ENCODE results near the gene LGALS9B. TPM values are rescaled to one million over a fixed set of nuclear protein-coding genes. Genes with fewer than 3 reads are reported as not detected.
"Not testable (repeated sequence)": the region's sequence is repeated elsewhere in the genome, so short reads cannot be mapped to it uniquely, and the experiment has no call there.

Gene LGALS9B
- total and polyA plus RNA-seq, 2 of the 13 experiments (the other 11 are each of a cell fraction or from before 2014, with no cell fraction given) = not detected

DNA sequence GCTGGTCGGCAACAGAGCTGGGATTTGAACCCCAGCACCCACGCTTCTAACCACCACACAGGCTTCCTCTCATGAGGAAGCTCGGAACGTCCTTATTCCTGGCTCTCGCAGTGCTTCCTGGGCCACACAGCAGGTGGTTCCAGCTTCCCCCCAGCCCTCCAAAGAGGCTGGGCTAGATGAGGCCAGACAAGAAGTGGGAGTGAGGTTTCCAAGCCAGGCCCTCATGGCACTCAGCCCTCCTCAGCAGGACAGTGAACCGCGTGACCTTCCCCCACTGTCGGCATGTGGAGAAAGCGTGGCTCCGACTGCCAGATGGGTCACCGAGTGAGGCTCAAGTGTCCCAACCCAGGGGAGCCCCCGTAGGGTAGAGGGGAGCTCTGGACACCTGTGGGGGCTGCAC lies 1.8 kb downstream of the LGALS9B start:
- H4K20me1 ChIP-seq (ENCODE audit: insufficient read depth, low read length); H2AFZ ChIP-seq (ENCODE audit: low read length); H3K9ac ChIP-seq (ENCODE audit: insufficient read depth, low read depth, low read length); H3K36me3 ChIP-seq (replicated peaks in 1 of 2; ENCODE audit: control insufficient read depth in 1 of 2, insufficient read depth in 2 of 2, low read length in 2 of 2); DNase-seq (ENCODE audit: low spot score); H3K4me1 ChIP-seq (ENCODE audit: insufficient read depth, low read length); in situ Hi-C loops (cut with HindIII; ENCODE audit: extremely low pct_ligation_motif_present, low pct_unique_long_range_greater_than_20kb); ATAC-seq; H3K27me3 ChIP-seq (ENCODE audit: control insufficient read depth in 1 of 2, insufficient read depth in 2 of 2, low read length in 2 of 2); CTCF ChIA-PET (ENCODE audit: low intra/inter-chr PET ratio, low total read pairs); BruUV-seq (replicated peaks); H3K4me2 ChIP-seq (ENCODE audit: low read depth, low read length); H3K27ac ChIP-seq (ENCODE audit: extremely low read length, insufficient read depth, low read length); FAIRE-seq; H3K9me3 ChIP-seq (ENCODE audit: low read length); H3K79me2 ChIP-seq (ENCODE audit: insufficient read depth, low read length); H3K4me3 ChIP-seq (replicated peaks in 1 of 3; ENCODE audit: insufficient read depth in 1 of 3, low read depth in 2 of 3, low read length in 3 of 3); POLR2A ChIA-PET; intact Hi-C loops (cut with micrococcal nuclease; ENCODE audit: unreplicated experiment): not testable (repeated sequence)
- no CpG with 5 or more reads among the region's 12 CpGs for WGBS (ENCODE audit: low lambda C conversion rate)

DNA sequence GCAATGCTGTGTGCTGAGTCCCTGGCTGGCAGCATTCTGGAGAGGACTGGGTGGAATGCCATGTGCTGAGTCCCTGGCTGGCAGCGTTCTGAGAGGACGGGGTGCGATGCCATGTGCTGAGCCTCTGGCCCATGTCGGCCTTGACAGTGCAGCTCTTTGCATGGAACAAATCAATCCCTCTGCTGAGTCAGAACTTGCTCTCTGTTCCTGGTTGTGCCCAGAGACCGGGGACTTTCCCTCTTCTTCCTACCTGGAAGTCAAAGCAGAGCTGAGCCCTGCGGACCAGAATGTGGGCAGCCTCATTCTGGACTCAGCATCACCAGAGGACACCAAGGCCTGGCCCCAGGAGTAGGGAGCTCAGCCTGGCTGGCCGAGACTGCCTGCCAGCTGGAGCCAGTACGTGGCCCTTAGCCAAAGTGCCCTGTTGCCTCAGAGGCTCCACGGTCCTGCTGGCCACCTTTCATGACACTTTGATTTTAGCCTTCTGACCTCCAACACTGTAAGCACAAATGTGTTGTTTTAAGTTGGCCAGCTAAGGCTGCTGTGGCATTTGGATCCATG lies 2.4 kb downstream of the LGALS9B start:
- POLR2A ChIA-PET; FAIRE-seq; ATAC-seq; H3K4me2 ChIP-seq (ENCODE audit: low read depth, low read length); H3K9ac ChIP-seq (ENCODE audit: insufficient read depth, low read depth, low read length); H3K4me3 ChIP-seq (replicated peaks in 1 of 3; ENCODE audit: insufficient read depth in 1 of 3, low read depth in 2 of 3, low read length in 3 of 3); intact Hi-C loops (cut with micrococcal nuclease; ENCODE audit: unreplicated experiment); DNase-seq (ENCODE audit: low spot score); BruUV-seq (replicated peaks); H3K79me2 ChIP-seq (ENCODE audit: insufficient read depth, low read length); CTCF ChIA-PET (ENCODE audit: low intra/inter-chr PET ratio, low total read pairs); in situ Hi-C loops (cut with HindIII; ENCODE audit: extremely low pct_ligation_motif_present, low pct_unique_long_range_greater_than_20kb); H2AFZ ChIP-seq (ENCODE audit: low read length); H3K27me3 ChIP-seq (ENCODE audit: control insufficient read depth in 1 of 2, insufficient read depth in 2 of 2, low read length in 2 of 2); H3K36me3 ChIP-seq (replicated peaks in 1 of 2; ENCODE audit: control insufficient read depth in 1 of 2, insufficient read depth in 2 of 2, low read length in 2 of 2); H3K27ac ChIP-seq (ENCODE audit: extremely low read length, insufficient read depth, low read length); H3K4me1 ChIP-seq (ENCODE audit: insufficient read depth, low read length); H4K20me1 ChIP-seq (ENCODE audit: insufficient read depth, low read length); H3K9me3 ChIP-seq (ENCODE audit: low read length): not testable (repeated sequence)
- TF ChIP-seq, protein P1, sequence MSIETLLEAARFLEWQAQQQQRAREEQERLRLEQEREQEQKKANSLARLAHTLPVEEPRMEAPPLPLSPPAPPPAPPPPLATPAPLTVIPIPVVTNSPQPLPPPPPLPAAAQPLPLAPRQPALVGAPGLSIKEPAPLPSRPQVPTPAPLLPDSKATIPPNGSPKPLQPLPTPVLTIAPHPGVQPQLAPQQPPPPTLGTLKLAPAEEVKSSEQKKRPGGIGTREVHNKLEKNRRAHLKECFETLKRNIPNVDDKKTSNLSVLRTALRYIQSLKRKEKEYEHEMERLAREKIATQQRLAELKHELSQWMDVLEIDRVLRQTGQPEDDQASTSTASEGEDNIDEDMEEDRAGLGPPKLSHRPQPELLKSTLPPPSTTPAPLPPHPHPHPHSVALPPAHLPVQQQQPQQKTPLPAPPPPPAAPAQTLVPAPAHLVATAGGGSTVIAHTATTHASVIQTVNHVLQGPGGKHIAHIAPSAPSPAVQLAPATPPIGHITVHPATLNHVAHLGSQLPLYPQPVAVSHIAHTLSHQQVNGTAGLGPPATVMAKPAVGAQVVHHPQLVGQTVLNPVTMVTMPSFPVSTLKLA (IDR thresholded peaks at IDR 0.05) = peak; percentile 20; the same call in 1 of the 2 replicates
- WGBS (ENCODE audit: low lambda C conversion rate) = no CpG with 5 or more reads among the region's 9 CpGs

GRCh38 chr17:20462158-20462557 lies 5.2 kb downstream of the LGALS9B start:
- H2AFZ ChIP-seq (ENCODE audit: low read length); H3K4me2 ChIP-seq (ENCODE audit: low read depth, low read length); in situ Hi-C loops (cut with HindIII; ENCODE audit: extremely low pct_ligation_motif_present, low pct_unique_long_range_greater_than_20kb); H3K9me3 ChIP-seq (ENCODE audit: low read length); DNase-seq (ENCODE audit: low spot score); H3K27me3 ChIP-seq (ENCODE audit: control insufficient read depth in 1 of 2, insufficient read depth in 2 of 2, low read length in 2 of 2); intact Hi-C loops (cut with micrococcal nuclease; ENCODE audit: unreplicated experiment); ATAC-seq; H3K27ac ChIP-seq (ENCODE audit: extremely low read length, insufficient read depth, low read length); BruUV-seq (replicated peaks); H3K36me3 ChIP-seq (replicated peaks in 1 of 2; ENCODE audit: control insufficient read depth in 1 of 2, insufficient read depth in 2 of 2, low read length in 2 of 2); POLR2A ChIA-PET; FAIRE-seq; H3K79me2 ChIP-seq (ENCODE audit: insufficient read depth, low read length); H3K9ac ChIP-seq (ENCODE audit: insufficient read depth, low read depth, low read length); H4K20me1 ChIP-seq (ENCODE audit: insufficient read depth, low read length); CTCF ChIA-PET (ENCODE audit: low intra/inter-chr PET ratio, low total read pairs); H3K4me3 ChIP-seq (replicated peaks in 1 of 3; ENCODE audit: insufficient read depth in 1 of 3, low read depth in 2 of 3, low read length in 3 of 3); H3K4me1 ChIP-seq (ENCODE audit: insufficient read depth, low read length): not testable (repeated sequence)
- no CpG with 5 or more reads among the region's 3 CpGs for WGBS (ENCODE audit: low lambda C conversion rate)

- intact Hi-C loops (cut with micrococcal nuclease; ENCODE audit: unreplicated experiment); CTCF ChIA-PET (ENCODE audit: low intra/inter-chr PET ratio, low total read pairs); H3K4me1 ChIP-seq (ENCODE audit: insufficient read depth, low read length); H4K20me1 ChIP-seq (ENCODE audit: insufficient read depth, low read length); H3K79me2 ChIP-seq (ENCODE audit: insufficient read depth, low read length); H3K27ac ChIP-seq (ENCODE audit: extremely low read length, insufficient read depth, low read length); in situ Hi-C loops (cut with HindIII; ENCODE audit: extremely low pct_ligation_motif_present, low pct_unique_long_range_greater_than_20kb); H3K4me3 ChIP-seq (replicated peaks in 1 of 3; ENCODE audit: insufficient read depth in 1 of 3, low read depth in 2 of 3, low read length in 3 of 3); DNase-seq (ENCODE audit: low spot score); POLR2A ChIA-PET; H3K27me3 ChIP-seq (ENCODE audit: control insufficient read depth in 1 of 2, insufficient read depth in 2 of 2, low read length in 2 of 2); H2AFZ ChIP-seq (ENCODE audit: low read length); H3K9me3 ChIP-seq (ENCODE audit: low read length); ATAC-seq; H3K9ac ChIP-seq (ENCODE audit: insufficient read depth, low read depth, low read length); BruUV-seq (replicated peaks); FAIRE-seq; H3K36me3 ChIP-seq (replicated peaks in 1 of 2; ENCODE audit: control insufficient read depth in 1 of 2, insufficient read depth in 2 of 2, low read length in 2 of 2); H3K4me2 ChIP-seq (ENCODE audit: low read depth, low read length): not testable (repeated sequence)
- 33% methylated on average over 3 of the region's 10 CpGs for WGBS (ENCODE audit: low lambda C conversion rate)
These were observed 9.4 kb downstream of the LGALS9B start for GRCh38 chr17:20457848-20458381.
